Measurements from ENCODE around the gene TMEM185B.
"Not testable (repeated sequence)": the region's sequence is repeated elsewhere in the genome, so short reads cannot be mapped to it uniquely, and the experiment has no call there.

TMEM185B gene

GRCh38 chr2:120204945-120205670 lies 18.1 kb downstream of the TMEM185B start:
- DNase-seq: no peak

GRCh38 chr2:120204417-120204816 lies 18.8 kb downstream of the TMEM185B start:
- no peak for DNase-seq

- no peak for DNase-seq
Observed at GRCh38 chr2:120204022-120204405, 19.2 kb downstream of the TMEM185B start.

GRCh38 chr2:120203251-120204021 lies 19.8 kb downstream of the TMEM185B start:
- DNase-seq: no peak

GRCh38 chr2:120199817-120200459 lies 23.3 kb downstream of the TMEM185B start:
- DNase-seq: not testable (repeated sequence)

GRCh38 chr2:120195553-120195952 lies 27.6 kb downstream of the TMEM185B start:
- DNase-seq: no peak

- DNase-seq: no peak
Observed at GRCh38 chr2:120192280-120192679, 30.9 kb downstream of the TMEM185B start.

GRCh38 chr2:120189189-120189588 lies 34.0 kb downstream of the TMEM185B start:
- DNase-seq: no peak

GRCh38 chr2:120182019-120182560 lies 41.1 kb downstream of the TMEM185B start:
- no peak for DNase-seq

- DNase-seq: no peak
Observed at GRCh38 chr2:120180066-120180465, 43.1 kb downstream of the TMEM185B start.

- no peak for DNase-seq
Observed at GRCh38 chr2:120179396-120179795, 43.8 kb downstream of the TMEM185B start.

- no peak for DNase-seq
Observed at GRCh38 chr2:120177973-120178372, 45.2 kb downstream of the TMEM185B start.

GRCh38 chr2:120177001-120177621 lies 46.1 kb downstream of the TMEM185B start:
- peak; percentile 59 to 65 for DNase-seq

- DNase-seq: no peak
Observed at GRCh38 chr2:120176526-120176925, 46.7 kb downstream of the TMEM185B start.

- DNase-seq: no peak
Observed at GRCh38 chr2:120174963-120175581, 48.1 kb downstream of the TMEM185B start.
